Measurements from ENCODE around the gene SLC37A3.

The SLC37A3 gene

DNA sequence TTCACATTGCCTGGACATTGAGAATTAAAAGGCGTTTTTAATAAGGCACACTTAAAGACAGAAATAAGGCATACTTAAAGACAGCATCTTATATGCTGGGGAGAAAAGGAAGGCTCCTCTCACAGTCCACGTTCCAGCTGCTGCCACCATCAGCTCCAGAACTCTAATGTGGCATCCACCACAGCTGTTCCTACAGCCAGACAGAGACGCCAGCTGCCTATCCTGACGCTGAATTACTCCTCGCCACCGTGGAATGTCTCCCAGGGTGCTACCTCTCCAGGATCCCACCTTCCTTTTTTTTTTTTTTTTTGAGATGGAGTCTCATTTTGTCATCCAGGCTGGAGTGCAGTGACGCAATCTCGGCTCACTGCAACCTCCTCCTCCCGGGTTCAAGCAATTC, 30.8 kb downstream of the SLC37A3 start:
- no peak overlapping the region for H3K27ac ChIP-seq
- H3K9me3 ChIP-seq (ENCODE audit: severe bottlenecking): no peaks in the 10 kb centered on the region
- no peak for DNase-seq
- TF ChIP-seq, protein P1, sequence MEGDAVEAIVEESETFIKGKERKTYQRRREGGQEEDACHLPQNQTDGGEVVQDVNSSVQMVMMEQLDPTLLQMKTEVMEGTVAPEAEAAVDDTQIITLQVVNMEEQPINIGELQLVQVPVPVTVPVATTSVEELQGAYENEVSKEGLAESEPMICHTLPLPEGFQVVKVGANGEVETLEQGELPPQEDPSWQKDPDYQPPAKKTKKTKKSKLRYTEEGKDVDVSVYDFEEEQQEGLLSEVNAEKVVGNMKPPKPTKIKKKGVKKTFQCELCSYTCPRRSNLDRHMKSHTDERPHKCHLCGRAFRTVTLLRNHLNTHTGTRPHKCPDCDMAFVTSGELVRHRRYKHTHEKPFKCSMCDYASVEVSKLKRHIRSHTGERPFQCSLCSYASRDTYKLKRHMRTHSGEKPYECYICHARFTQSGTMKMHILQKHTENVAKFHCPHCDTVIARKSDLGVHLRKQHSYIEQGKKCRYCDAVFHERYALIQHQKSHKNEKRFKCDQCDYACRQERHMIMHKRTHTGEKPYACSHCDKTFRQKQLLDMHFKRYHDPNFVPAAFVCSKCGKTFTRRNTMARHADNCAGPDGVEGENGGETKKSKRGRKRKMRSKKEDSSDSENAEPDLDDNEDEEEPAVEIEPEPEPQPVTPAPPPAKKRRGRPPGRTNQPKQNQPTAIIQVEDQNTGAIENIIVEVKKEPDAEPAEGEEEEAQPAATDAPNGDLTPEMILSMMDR (IDR thresholded peaks at IDR 0.05; ENCODE audit: low read depth, low read length): no peak
- H3K27me3 ChIP-seq (ENCODE audit: insufficient read depth, low read depth, severe bottlenecking): no peaks in the 10 kb centered on the region
- H3K36me3 ChIP-seq: peaks cover 19% of the 10 kb centered on the region
- no peak overlapping the region for H3K4me3 ChIP-seq (ENCODE audit: low read depth, low read length)

DNA sequence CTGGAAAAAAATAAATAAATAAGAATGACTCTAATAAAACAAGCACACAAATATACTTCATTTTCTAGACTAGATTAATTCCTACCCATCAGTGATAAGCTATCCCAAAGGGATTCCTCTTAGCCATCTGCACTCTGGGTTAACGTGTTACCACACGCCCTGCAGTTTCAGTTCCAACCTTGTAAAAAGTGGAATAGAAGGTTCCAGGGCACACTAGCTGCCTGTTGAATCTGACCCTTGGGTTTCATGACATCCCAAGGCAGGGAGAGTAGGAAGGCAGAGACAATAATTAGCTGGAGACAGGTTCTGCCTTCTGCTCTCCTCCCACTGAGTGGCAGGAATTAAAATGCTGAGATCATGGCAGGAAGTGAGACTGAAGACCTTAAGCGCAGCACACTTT, 33.5 kb downstream of the SLC37A3 start:
- peak; percentile 16 for DNase-seq
- Histone ChIP-seq H3K36me3 (peaks cover 19% of the 10 kb centered on the region), H3K9me3 (ENCODE audit: severe bottlenecking) (no peaks in the 10 kb centered on the region), H3K4me3 (ENCODE audit: low read depth, low read length) (no peak overlapping the region), H3K27me3 (ENCODE audit: insufficient read depth, low read depth, severe bottlenecking) (no peaks in the 10 kb centered on the region), H3K27ac (peak overlapping the region; percentile 79)
- TF ChIP-seq, protein P1 (IDR thresholded peaks at IDR 0.05; ENCODE audit: low read depth, low read length): no peak

DNA sequence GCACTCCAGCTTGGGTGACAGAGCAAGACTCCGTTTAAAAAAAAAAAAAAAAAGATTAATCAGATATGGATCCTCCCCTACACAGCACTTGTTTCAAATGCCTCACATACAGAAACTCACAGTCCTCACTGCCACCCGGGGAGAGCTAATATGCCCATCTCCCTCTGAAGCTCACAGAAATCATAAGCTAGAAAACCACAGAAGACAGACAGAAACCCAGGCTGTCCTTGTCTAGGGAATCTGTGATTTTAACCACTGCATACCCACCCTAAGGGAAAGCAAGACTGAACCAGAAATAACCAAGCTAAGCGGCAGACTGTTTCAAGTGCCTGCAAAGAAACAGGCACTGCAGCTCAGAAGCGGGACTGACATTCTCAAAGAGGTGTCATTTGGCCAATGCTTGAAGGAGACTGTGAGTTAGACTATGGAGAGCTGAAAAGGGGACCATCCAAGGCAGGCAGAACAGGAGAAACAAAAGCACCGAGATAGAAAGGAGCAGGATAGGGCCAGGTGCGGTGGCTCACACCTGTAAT, 37.6 kb downstream of the SLC37A3 start:
- DNase-seq: no peak
- Histone ChIP-seq H3K27me3 (ENCODE audit: insufficient read depth, low read depth, severe bottlenecking) (no peaks in the 10 kb centered on the region), H3K4me3 (ENCODE audit: low read depth, low read length) (no peak overlapping the region), H3K36me3 (peaks cover 12% of the 10 kb centered on the region), H3K9me3 (ENCODE audit: severe bottlenecking) (no peaks in the 10 kb centered on the region), H3K27ac (no peak overlapping the region)
- TF ChIP-seq, protein P1 (IDR thresholded peaks at IDR 0.05; ENCODE audit: low read depth, low read length): no peak

DNA sequence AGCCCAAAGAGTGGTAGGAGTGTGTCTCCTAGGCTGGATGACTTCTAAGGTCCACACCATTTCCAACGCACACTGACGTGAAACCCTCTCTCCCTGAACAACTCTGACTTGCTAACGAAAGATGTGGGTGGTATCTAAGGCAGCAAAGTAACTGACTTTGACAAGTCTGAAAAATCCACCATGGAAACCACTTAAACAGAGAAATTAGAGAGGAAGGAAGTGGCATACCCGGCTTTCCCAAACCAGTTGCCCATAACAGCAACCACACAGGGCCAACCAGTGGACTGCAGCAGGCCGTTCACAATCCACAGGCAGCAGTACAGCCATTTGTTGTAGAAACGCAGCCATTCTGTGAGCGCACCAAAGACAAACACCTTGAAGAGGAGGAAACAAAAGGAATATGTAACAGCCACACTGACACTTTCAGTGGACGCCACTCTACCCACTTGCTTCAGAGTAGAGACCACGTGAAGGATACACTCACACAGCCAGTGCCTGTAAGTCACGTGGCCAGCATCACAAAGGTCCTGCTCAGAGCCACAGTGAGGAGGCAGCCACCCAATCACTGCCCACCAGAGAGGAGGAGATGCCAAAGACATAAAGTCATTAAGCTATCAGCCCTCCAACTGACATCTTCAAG, 39.8 kb downstream of the SLC37A3 start:
- H3K36me3 ChIP-seq: peaks cover 26% of the 10 kb centered on the region

DNA sequence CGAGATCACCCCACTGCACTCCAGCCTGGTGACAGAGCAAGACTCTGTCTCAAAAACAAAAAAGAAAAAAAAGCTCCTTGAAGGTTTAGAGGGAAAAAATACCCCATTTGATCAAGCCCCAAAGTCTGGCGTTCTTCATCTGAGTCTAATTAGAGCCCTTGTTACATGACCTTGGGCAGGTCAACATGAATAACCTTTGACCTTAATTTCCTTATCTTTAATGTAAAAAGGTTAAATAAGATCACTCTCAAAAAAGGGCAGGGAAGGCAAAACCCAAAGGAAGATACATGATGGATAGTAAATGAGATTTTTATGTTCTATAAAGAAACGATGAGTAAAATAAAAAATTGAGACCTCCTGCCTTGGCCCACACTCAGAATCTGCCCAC, 40.3 kb downstream of the SLC37A3 start:
- H3K9me3 ChIP-seq (ENCODE audit: severe bottlenecking): no peaks in the 10 kb centered on the region
- DNase-seq: no peak
- no peak overlapping the region for H3K27ac ChIP-seq
- peaks cover 28% of the 10 kb centered on the region for H3K36me3 ChIP-seq
- TF ChIP-seq, protein P1 (IDR thresholded peaks at IDR 0.05; ENCODE audit: low read depth, low read length): no peak
- H3K4me3 ChIP-seq (ENCODE audit: low read depth, low read length): no peak overlapping the region
- no peaks in the 10 kb centered on the region for H3K27me3 ChIP-seq (ENCODE audit: insufficient read depth, low read depth, severe bottlenecking)

More for the DNA sequence above, 39.8 kb downstream of the SLC37A3 start:
- TF ChIP-seq, protein P1 (IDR thresholded peaks at IDR 0.05; ENCODE audit: low read depth, low read length): no peak
- no peaks in the 10 kb centered on the region for H3K27me3 ChIP-seq (ENCODE audit: insufficient read depth, low read depth, severe bottlenecking)
- no peak overlapping the region for H3K4me3 ChIP-seq (ENCODE audit: low read depth, low read length)
- no peak overlapping the region for H3K27ac ChIP-seq
- DNase-seq: no peak
- H3K9me3 ChIP-seq (ENCODE audit: severe bottlenecking): no peaks in the 10 kb centered on the region

DNA sequence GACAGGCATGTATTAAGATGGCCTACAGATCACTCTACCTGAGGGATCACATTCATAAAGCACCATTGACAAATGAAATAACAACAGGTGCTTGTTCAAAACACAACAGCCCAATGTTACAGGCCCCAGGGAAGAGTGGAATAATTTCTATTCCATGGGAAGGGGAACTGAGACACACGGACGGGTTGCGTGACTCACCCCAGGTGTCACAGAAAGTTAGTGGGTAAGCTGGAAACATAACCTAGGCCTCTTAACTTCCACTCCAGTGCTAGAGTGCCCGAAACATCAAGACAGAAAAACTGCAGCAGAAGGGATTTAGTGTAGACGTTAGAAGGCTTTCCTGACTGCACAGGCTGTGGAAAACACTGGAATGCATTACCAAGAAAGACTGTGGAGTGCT, 48.3 kb downstream of the SLC37A3 start:
- TF ChIP-seq, protein P1 (IDR thresholded peaks at IDR 0.05; ENCODE audit: low read depth, low read length): no peak
- Histone ChIP-seq H3K4me3 (ENCODE audit: low read depth, low read length) (no peak overlapping the region), H3K27ac (no peak overlapping the region), H3K9me3 (ENCODE audit: severe bottlenecking) (no peaks in the 10 kb centered on the region), H3K36me3 (peaks cover 54% of the 10 kb centered on the region), H3K27me3 (ENCODE audit: insufficient read depth, low read depth, severe bottlenecking) (no peaks in the 10 kb centered on the region)
- DNase-seq: no peak
